ENCODE measurements around the gene NUDT3.
"Not testable (repeated sequence)": the region's sequence is repeated elsewhere in the genome, so short reads cannot be mapped to it uniquely, and the experiment has no call there.

Gene NUDT3

DNA sequence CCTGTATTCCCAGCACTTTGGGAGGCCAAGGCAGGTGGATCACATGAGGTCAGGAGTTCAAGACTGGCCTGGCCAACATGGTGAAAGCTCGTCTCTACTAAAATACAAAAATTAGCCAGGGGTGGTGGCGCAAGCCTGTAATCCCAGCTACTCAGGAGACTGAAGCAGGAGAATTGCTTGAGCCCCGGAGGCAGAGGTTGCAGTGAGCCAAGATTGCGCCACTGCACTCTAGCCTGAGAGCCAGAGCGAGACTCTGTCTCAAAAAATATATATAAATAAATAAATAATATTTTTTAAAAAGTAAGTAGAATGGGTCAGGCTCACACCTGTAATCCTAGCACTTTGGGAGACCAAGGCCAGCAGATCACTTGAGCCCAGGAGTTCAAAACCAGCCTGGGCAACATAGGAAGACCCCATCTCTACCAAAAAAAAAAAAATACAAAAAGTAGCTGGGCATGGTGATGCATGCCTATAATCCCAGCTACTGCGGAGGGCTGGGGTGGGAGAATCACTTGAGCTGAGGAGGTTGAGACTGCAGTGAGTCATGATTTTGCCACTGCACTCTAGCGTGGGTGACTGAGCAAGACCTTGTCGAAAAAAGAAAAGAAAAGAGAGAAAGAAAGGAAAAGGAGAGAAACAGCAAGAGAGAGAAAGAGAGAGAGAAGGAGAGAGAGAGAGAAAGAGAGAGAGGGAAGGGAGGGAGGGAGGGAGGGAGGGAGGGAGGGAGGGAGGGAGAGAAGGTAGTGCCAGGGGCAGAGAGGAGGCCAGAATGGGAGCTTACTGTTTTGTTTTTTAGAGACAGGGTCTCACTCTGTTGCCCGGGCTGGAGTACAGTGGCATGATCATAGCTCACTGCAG, 26.5 kb downstream of the NUDT3 start:
- not testable (repeated sequence) for DNase-seq

GRCh38 chr6:34363681-34364075, 28.8 kb downstream of the NUDT3 start:
- DNase-seq = not testable (repeated sequence)

- no peak for DNase-seq
These were observed 29.4 kb downstream of the NUDT3 start for GRCh38 chr6:34362909-34363680.

GRCh38 chr6:34362176-34362575, 30.3 kb downstream of the NUDT3 start:
- DNase-seq = no peak

- no peak for DNase-seq
These were observed 31.9 kb downstream of the NUDT3 start for GRCh38 chr6:34360556-34360955.

GRCh38 chr6:34359418-34360158, 32.9 kb downstream of the NUDT3 start:
- DNase-seq = no peak

DNA sequence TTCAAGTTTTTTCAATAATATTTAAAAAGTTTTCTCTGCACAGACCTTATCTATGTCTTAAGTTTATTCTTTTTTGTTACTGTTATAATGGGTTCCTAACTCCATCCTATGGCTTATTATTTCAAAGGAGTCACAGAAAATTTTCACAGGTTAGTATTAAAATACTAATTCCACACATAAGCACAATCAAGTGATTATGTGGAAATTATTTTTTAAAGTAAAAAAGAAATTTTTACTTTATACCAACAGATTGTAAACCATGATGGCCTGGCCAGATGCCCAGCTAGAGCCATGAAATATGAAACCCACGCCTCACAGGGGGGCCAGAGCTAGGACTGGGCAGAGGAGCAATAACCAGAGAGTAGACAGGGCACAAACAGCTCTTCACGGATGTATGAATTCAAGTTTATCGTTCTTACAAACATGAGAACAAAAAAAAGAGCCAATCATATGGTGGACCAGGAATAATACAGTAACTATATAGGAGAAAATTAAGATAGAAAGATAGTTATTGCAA, 34.0 kb downstream of the NUDT3 start:
- no peak for DNase-seq

DNA sequence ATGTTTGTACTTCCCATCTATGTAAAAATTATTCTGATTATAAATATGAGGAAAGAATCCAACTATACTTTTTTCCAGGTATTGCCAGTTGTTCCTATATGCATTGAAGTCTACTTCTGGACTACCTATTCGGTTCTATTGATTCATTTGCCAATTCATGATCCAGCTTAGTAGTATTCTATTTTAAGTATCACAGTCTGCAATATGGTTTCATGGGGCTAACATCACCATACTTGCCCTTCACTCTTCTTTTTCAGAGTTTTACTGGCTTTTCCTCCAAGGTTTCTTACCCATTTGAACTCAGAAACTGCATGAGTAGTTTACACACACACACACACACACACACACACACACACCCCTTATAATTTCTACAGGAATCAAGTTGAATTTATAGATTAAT, 34.5 kb downstream of the NUDT3 start:
- no peak for DNase-seq

DNA sequence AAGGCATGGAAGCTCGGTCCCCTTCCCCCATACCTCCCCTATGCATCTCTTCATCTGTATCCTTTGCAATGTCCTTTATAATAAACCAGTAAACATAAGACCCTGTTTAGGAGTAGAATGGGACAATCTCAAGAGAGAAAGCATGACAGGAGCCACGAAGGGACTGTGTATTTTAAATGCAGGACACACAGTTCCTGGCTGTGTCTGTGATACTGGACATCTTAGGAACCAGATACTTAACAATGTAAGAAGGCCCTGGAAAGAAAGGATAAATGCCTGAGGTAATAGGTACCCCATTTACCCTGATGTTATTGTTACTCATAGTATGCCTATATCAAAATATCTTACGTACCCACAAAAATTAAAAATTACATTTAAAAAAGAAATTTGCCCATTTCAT, 36.6 kb downstream of the NUDT3 start:
- DNase-seq = no peak

DNA sequence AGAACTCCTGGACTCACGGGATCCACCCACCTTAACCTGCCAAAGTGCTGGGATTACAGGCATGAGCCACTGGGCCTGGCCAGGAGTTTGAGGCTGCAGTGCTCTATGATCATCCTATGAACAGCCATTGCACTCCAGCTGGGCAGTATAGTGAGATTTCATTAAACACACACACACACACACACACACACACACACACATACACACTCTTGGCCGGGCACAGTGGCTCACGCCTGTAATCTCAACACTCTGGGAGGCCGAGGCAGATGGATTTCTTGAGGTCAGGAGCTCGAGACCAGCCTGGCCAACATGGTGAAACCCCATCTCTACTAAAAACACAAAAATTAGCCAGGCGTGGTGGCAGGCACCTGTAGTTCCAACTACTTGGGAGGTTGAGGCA, 38.2 kb downstream of the NUDT3 start:
- not testable (repeated sequence) for DNase-seq

GRCh38 chr6:34353530-34353929, 38.9 kb downstream of the NUDT3 start:
- not testable (repeated sequence) for DNase-seq

DNA sequence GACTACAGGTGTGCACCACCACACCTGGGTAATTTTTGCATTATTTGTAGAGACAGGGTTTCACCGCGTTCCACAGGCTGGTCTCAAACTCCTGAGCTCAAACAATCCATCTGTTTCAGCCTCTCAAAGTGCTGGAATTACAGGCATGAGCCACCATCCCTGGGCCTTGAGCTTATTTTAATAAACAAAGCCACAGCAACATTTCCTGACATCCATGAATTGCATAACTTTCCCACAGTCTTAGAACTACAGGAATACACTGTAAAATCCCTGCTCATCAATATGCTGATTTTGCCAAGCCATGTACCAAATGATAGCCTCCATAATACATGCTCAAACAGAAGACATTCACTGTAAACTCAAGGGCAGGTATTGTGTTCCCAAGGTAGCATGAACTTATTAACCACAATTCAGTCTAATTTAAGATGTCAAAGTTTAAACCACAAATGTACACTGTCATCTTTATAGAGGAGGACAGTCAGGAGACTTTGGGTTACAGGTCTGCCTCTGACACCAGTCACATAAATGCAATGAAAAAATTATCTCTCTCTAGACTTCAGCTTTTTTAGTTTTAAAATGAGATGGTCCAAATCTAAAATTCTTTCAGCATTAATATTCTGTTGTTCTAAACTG, 40.0 kb downstream of the NUDT3 start:
- DNase-seq = no peak

DNA sequence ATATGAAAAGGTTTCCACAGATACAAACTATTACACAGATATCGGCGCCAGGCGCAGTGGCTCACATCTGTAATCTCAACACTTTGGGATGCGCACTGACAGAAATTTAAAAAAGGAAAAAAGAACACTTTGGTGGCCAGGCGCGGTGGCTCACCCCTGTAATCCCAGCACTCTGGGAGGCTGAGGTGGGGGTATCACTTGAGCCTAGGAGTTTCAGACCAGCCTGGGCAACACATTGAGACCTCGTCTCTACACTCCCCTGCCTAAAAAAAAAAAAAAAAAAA, 41.6 kb downstream of the NUDT3 start:
- no peak for DNase-seq

DNA sequence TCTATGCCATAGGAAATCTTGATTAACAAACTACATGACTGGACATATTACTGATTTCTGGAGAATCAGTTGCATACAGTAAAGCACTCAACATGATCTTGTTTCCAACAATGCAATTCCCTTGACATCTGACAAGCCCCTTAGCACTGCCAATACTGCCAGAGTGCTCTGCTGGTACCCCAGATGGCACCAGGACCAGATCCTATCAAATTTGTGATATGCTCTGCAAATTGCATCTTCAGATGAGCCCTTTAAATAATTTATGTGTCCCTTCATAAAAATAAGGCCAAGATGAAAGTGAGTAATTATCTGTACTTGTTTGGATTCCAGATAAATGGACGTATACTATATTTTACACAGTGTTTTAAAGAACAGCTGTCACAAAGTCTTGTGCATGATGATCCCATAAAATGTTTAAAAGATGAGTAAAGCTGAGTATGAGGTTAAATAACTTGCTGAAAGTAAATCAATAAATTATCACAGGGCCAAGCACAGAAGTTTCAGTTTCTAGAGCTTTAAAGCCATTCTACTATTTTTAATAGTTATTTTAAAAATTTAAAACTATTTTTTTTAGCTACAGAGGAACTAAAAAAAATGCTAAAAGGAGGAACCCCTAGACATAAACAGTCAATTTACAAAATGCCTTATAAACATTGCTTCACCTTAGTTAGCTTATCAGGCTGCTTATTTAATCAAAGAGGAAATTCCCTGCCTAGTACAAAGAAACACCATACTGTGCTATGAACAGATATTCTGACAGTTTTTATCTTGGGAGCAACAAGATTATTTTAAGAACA, 42.1 kb downstream of the NUDT3 start:
- DNase-seq = no peak

GRCh38 chr6:34349211-34349610, 43.3 kb downstream of the NUDT3 start:
- no peak for DNase-seq

- no peak for DNase-seq
These were observed 45.2 kb downstream of the NUDT3 start for GRCh38 chr6:34347303-34347702.

- no peak for DNase-seq
These were observed 46.0 kb downstream of the NUDT3 start for GRCh38 chr6:34346175-34347119.

GRCh38 chr6:34343806-34344205, 48.7 kb downstream of the NUDT3 start:
- no peak for DNase-seq

- DNase-seq = no peak
These were observed 50.2 kb downstream of the NUDT3 start for GRCh38 chr6:34342247-34342646.

- DNase-seq = no peak
These were observed 50.9 kb downstream of the NUDT3 start for GRCh38 chr6:34341481-34341971.

Data from stimulated activated CD4-positive, alpha-beta T cell treated with anti-CD3 and anti-CD28 coated beads, Interleukin-1b, Interleukin-23, amount 100 ng/mL, for 48 hours (primary cell).